ENCODE measurements around the gene AHCYL2.

- TF ChIP-seq EZH2 (IDR thresholded peaks at IDR 0.05; ENCODE audit: insufficient read depth, poor library complexity, severe bottlenecking): no peak
- no peak for TF ChIP-seq EZH2phosphoT487 (IDR thresholded peaks at IDR 0.05; ENCODE audit: insufficient read depth, low read depth)
Measured at GRCh38 chr7:129421717-129422250, 197.0 kb downstream of the AHCYL2 start.

All from GM23248 (cell line).